Left colon (tissue), 2 donors: ENCODE data around the gene NEURL1B. TPM values are rescaled to one million over a fixed set of nuclear protein-coding genes. Genes with fewer than 3 reads are reported as not detected.

Source experiments
- ATAC-seq: fragments of 200-7000 bp; cut with Tn5 transposase; one replicate; pipeline ENCODE4 v1.9.1; 2020; ENCODE audit warnings: mild to moderate bottlenecking, moderate library complexity
- DNase-seq, 2 donors: peaks; one replicate each; pipeline ENCODE4 v3.0.0-alpha.2; 2020
- intact Hi-C, 2 donors: fragments of 100-400 bp; cut with DNase I in 1 of 2; cut with micrococcal nuclease in 1 of 2; formaldehyde crosslinking; loops; one replicate each; pipeline versions ENCODE4 v1.11.2 to v1.14.0; 2022; cut with DNase I, micrococcal nuclease
- total RNA-seq, 2 donors: library from RNA; stranded (reverse); fragmentation: NEBNext Ultra II Directional; extraction: Animal tissue kit (Norgen Biotek cat#: 25700); gene quantifications; one replicate each; pipeline ENCODE4 v1.2.1, GENCODE V29; 2021
- donor health status: DM: no; HTN: no; CAD: no.
- donor health status: DM: yes; HTN: yes; CAD: no.

Gene NEURL1B
- total RNA-seq, 2 donors from 2014 or later, result 60.5 to 90.8 TPM

DNA sequence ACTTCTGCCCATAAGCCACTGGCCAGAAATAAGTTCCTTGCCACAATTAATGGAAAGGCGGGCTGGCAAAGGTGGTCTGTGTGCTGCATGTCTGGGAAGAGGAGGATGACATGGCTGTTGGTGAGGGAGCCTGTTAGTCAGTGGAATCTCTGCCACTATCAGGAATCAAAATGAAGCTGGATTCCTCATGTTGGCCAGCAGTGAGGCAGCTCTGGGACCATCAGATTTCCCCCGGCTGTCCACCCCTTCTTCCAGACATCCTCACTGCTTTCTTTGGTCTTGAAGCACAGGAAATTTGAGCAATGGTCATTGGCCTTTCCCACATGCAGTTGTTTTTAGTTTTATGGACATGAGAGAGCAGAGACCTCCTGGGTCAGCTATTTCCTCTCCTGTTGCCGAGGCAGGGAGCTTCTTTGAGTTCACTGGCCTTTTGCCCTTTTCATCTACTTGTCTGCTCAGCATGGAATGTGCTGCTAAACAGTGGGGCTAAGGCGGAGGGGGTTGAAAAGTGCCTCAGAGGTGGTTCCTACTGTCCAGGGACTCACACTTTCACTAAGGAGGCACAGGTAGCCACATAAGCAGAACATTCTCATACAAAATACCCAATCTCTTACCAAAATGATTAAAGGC is 34.8 kb upstream of the NEURL1B start:
- ATAC-seq, result no peak
- intact Hi-C loops, result no loop called here

DNA sequence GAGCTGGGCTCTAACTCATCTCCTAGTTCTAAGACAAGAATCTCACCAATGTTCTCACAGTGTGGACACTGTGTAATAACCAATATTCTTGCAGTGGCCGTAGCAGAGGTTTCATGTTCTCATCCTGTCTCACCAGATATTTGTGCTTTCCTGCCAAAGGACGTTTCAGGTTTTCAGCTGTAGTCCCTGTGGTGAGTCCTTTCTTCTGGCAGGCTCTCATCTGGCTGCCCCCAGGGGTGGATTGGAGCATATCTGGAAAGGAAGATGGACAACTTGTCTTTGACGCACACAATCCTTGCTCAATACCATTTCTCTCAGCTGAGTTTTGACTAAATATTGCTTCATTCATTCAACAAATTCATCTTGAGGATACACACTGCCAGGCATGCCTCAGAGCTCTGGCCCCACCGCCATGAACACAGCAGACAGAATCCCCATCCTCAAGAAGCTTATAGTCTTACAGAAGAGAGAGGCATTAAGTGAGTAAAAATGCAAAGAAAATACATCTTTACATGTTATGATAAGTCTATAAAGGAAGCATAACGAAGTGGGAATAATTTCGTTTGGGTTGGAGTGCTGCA is 33.8 kb upstream of the NEURL1B start:
- intact Hi-C loops, result no loop called here
- DNase-seq, result no peak
- ATAC-seq, result no peak

More for the DNA sequence above, 34.8 kb upstream of the NEURL1B start:
- DNase-seq, result no peak

DNA sequence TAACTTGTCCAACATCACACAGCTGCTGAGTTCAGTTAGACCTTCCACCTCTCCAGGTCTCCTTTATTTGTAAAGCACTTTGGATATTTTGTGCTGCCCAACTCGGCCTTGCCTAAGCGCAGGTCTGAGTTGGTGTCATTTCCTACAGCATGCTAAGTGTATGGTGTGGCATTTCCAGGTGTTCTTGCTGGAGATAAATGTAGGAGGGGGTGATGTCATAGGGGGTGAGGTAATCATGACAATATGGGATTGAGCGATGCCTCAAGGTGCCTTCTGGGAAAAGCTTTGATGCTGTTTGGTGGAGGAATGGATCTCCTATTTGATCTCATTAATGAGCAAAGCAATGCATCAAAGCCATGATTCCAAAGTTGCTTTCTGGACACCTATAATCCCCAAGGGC is 32.3 kb upstream of the NEURL1B start:
- ATAC-seq (no peak), DNase-seq (no peak)

DNA sequence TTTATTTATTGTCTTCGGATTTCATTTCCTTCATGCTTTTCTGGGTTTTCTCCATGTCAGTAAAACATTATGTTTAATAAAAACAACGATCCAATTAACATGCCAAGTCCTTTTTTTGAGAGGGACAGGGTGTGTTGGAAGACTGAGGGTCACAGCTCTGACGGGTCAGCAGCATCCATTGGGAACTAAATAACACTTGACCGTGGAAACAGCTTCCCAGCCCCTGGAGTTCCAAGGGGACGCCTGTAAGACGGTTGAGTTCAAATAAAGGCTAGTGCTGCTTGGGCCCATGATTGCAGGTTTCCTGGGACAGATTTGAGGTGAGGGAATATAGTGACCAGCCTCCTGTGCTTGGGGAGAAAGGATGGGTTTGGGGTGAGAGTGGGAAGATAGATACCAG is 30.4 kb upstream of the NEURL1B start:
- DNase-seq, result no peak
- no peak for ATAC-seq
- intact Hi-C loops, result no loop called here

More for the DNA sequence above, 32.3 kb upstream of the NEURL1B start:
- intact Hi-C loops, result no loop called here

DNA sequence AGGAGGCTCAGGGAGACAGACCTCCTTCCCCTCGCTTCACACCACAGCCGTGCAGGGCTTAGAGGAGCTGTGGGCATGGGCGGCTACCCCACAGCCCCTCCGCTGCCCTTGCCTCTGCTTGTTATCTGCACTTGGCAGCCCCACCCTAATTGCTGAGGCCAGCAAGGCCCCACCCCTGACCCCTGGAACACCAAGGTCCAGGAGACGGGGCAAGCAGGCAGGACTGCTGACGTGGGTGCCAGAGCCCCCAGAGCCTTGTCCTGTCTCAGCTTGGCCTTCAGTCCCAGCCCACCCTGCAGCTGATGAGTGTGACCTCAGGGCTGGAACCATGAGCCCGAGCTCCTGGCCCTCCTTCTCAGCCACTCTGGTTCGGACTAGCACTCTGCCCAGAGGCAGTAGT is 29.1 kb upstream of the NEURL1B start:
- ATAC-seq (no peak), DNase-seq (peak in 1 of 2 donors; percentile 17)
- intact Hi-C loops, result no loop called here

DNA sequence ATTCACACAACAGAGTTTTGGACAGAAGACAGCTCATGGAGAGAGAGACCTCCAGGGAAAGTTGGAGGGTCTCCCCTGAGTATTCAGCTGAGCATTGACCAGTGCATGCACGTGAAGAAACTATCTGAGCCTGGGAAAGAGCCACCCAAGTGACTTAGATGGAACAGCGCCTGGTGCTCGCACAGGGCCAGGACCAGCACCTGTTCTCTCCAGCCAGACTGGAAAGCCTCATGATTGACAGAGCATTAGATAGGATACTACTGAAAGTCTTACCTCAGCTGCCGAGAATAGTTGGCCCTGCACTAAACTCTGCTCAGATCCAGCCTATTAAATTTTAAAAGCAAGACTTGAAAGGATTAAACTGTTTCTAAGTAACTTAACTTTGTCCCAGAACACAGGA is 28.3 kb upstream of the NEURL1B start:
- DNase-seq, result peak in 1 of 2 donors; percentile 5
- intact Hi-C loops, result no loop called here
- no peak for ATAC-seq

DNA sequence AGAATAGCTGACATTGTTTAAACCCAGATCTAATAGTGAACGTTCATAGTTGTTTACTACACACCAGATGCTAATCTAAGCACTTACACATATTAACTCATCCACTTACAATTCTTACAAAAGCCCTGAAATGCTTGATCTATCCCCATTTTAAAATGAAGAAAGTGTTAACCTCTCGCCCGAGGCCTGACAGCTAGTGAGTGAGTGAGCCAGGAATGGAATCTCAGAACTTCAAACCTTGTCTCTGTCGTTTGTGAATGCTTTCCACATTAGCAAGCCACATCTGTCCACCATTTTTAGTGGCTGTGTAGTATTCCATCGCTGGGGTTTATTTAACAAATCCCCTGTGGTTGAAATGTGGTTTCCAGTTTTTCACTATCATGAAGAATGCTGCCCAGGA is 24.9 kb upstream of the NEURL1B start:
- no peak for DNase-seq
- no peak for ATAC-seq
- intact Hi-C loops, result no loop called here

DNA sequence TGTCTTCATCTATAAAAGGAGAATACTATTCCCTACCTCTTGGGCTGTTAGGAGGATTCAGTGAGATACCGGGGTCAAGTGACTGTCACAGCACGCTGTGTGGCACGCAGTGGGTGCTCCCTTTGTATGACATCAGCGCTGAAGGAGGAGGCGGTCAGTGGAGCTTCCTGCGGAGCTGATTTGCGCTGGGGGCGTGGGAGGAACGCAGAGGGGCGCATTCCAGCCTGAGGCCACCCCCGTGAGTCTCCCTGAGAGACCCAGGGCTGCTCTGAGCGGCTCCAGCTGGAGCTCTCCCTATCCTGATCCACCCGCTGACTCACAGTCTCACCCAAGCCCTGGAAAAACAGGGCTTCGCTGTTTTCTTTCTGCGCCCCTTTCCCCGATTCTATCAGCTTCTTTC is 24.3 kb upstream of the NEURL1B start:
- intact Hi-C loops, result no loop called here
- DNase-seq, result peak in 1 of 2 donors; percentile 32
- ATAC-seq, result no peak

DNA sequence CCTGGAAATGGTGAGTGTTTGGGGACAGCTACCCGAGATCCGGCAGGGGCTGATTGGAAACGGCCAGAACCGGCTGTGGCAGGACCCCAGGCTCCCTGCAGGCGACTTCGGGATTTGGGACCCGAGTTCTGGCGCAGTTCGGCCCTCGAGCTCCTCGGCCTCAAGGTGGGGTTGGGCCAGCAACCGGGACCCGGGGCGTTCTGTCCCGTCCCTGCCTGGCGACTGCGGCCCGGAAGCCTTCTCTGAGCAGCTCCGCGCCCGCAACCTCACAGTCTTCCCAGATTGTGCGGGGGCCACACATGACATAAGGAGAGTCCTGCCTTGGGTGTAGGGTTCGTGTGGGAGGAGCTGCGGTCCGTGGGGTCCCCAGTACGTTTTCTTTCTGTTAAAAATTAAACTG is 23.2 kb upstream of the NEURL1B start:
- intact Hi-C loops, result no loop called here
- DNase-seq (peak in 1 of 2 donors; percentile 23), ATAC-seq (no peak)

DNA sequence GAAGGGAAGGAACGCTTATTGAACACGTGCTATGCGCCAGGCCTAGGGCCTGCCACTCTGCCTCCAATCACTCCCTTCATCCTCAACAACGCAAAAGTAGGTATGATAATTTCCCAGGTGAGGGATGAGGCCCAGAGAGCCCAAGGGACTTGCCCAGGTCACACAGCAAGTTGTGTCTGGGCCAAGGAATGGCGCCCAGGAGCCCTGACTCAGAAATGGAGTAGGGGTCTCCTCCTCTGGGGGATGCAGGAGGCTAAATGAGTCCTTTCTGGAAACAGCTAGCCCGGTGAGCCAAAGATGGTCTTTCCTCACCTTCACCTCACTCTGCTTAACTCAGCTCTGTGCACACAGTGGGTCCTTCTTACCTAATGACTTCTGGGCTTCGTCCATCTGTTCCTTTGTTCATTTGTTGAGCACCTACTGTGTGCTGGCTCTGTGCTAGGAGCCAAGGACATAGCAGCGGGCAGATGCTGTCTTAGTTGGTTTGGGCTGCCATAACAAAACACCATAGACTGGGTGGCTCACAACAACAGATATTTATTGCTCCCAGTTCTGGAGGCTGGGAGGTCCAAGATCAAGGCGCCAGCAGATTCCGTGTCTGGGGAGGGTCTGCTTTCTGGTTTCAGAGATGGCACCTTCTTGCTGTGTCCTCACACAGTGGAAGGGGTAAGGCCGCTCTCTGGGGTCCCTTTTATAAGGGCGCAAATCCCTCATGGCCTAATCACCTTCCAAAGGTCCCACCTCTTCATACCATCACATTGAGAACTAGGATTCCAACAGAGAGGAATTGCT is 22.3 kb upstream of the NEURL1B start:
- intact Hi-C loops, result no loop called here
- peak in 1 of 2 donors; percentile 19 for DNase-seq
- ATAC-seq, result no peak

DNA sequence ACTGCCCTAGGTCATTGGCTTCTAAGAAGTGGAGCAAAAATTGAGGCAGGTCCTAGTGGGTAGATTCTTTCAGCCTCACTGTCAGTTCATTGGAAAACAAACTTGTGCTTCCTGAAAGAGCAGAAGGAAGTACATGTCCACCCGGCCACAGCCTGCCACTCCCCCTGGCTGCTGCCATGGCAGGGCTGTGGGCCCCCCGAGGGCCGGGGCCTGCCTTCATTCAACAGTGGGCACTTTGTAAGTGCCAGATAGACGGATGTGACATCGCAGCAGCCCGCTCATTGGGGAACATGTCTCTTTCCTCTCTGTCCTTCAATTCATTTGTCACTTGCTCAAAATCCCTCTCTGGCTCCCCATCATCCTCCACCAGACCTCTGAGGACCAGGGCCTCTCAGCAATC is 20.6 kb upstream of the NEURL1B start:
- ATAC-seq, result no peak
- peak in 1 of 2 donors; percentile 24 for DNase-seq
- intact Hi-C loops, result no loop called here

DNA sequence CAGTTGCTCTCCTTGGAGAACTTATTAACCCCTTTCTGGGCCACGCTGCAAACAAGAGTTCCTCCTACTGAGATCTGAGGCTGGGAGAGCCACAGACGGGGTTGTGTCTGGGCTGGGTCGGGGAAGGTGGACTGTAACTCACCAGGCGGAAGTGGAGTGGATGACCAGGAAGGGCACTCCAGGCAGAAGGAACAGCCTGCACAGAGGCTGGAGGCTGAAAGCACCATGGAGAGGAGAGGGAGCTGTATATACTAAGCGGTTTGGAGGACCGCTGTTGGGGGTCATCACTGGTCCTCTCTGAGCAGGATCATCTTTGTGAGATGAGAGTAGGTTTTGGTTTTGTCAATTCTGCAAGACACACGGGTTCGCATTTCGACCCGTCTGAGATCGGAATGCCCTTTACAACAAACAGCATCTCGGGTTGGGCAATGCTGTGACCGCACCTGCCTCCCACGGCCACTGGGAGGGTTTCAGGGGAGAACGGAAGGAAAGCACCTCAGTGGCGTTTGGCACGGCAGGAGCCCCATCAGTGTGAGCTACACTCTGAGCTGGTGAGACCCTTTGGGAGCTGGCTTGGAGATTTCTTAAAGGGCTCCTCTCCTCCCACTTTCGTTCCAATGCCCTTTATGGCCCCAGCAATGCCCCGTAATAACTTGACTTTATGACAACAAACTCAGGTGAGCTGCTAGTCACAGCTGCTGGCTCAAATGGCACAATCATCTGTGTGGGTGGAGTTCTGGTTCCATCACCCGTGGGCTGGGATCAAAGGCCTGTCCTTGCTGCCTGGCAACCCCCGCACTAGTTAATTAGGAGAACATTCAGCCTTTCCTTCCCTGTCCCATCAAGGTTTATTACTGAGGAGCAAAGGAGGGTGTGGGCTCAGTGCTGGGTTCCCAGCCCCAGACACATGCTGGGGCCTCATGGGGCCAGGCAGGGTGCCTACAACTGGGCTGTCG is 18.7 kb upstream of the NEURL1B start:
- ATAC-seq (peak; percentile 87), DNase-seq (peak; percentile 82 to 94)
- intact Hi-C loops, result no loop called here

DNA sequence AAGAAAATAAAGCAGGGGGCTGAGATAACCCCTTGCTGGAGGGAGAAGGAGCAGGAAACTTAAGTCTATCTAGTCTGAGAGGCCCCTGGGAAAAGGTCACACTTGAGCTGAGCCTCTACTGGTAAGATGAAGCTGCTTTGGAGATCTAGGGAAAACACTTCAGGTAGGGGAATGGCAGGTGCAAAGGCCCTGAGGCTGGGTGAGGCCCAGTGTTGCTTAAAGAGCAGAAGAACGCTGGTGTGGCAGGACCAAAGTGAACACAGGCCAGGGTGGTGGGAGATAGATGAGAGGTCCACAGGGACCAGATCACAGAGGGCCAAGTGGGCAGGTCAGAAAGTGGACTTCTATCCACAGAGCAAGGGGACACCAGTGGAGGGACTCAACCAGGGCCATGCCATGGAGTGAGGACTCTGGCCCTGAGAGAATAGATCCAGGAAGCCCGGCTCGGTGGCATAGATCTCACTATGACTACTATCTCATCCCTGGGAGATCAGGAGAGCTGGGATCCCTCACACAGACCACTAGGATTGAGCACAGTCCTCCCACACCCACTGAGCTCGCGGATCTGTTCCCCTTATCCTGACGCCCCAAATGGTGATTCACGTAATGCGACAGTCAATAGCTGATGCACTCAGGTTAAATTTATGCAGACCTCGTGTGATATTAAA is 17.6 kb upstream of the NEURL1B start:
- intact Hi-C loops, result no loop called here
- peak in 1 of 2 donors; percentile 25 for DNase-seq
- no peak for ATAC-seq

DNA sequence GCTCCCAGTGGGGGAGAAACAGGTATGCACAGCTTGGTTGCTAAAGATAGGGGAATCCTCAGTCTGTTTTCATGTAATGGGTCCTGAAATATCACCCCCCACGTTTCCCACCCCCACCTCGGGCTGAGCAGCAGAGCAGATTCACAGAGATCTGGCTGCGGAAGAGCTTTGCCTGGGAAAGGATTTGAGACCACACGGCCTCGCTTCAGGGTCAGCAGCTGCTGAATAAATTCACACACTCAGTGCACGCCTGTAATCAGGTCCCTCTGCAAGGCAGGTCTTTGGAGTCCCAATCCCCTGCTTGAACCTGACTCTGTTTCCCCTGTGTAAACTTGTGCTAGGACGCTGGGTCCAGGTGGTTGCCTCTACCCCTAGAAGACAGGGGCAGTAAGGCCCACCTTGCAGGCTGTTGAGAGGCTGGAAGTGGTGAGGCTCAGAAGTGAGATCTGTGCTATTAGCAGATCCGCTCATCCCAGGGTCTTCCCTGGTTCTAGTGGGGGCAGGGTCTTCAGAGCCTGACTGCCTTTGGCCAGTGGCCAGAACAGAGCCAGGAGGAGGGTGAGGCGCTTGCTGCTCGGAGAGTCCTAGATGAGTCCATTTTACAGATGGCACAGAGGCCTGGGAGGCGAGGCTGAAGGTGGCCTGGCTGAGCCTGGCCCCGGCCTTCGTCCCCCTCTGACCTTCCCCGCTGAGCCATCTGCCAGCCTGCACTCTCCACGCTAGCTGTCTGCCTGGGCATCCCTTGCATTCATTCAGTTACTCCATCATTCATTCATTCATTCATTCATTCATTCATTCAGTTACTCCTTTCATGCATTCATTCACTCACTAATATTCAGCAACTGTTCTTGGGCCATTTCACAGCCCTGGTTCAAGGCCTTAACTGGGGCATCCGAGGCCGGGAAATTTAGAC is 16.7 kb upstream of the NEURL1B start:
- no peak for ATAC-seq
- intact Hi-C loops, result no loop called here
- peak in 1 of 2 donors; percentile 26 for DNase-seq

DNA sequence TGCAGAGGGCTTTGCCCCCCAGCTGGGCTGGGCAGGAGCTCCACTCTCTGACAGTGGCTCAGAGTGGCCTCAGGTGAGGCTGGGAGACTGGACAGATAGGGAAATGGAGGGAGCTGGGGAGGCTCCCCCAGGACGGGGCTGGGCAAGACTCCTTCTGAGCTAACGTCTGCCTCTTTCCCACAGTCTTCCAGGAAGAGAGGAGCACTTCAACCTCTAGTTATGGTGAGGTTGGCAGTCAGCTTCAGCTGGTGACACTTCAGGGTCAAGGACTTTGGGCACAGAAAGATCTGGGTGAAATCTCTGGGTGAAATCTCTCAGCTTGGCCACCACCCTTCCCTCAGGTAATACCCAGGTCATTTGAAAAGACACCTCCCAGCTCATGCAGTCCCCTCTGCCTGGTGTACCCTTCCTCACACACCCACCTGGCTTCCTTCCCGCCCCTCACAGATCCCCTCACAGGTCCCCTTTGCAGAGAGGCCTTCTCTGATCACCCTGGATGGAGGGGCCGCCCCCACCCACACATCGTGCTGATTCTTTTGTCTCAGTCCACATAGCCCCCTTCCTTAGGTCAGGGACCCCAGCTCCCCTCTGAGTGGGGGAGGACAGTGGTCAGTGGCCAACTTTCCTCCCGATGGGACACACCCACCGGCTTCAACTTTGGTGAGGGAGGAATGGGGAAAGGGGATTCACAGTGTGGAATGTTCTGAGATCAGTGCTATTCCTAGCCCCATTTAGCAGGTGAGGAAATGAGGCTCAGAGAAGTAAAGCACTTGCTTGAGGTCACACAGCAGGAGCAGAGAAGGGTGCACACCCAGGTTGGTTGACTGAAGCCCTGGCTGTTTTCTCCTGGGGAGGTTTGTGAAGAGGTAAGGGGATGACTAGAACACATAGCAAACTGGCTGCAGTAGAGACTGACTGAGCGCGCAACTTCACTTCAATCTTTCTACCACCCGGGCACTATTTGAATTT is 15.8 kb upstream of the NEURL1B start:
- ATAC-seq, result no peak
- intact Hi-C loops, result no loop called here
- DNase-seq, result peak in 1 of 2 donors; percentile 25

DNA sequence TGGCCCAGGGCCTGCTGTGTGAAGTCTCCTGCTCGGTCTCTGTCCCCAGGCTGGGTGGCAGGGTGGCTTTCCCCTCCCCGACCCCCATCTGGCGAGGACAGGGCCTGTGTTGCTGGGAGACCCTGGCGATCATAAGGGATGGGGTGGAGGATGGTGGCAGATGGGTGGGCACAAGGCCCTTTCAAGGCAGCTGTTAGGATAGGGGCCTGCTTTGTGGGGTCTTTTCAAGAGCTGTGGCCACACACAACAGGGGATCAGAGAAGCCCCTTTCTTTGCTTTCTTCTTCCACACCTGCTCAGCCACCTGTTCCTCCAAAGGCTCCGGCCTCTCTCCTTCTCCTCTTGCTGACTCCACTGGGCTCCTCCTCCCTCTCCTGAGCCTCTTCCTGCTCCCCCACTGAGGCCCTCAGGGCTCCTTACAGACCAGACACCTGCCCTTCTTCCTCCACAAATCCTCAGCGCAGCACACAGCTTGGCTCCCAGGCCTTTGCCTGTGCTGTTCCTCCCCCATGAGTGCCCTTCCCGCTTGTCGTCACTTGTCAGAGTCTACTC is 15.0 kb upstream of the NEURL1B start:
- no peak for ATAC-seq
- DNase-seq, result peak in 1 of 2 donors; percentile 22

More for the DNA sequence above, 15.0 kb upstream of the NEURL1B start:
- intact Hi-C loops, result no loop called here
